ENCODE data around the gene RETSAT.

GRCh38 chr2:85399183-85399455 lies 44.8 kb upstream of the RETSAT start:
- TF ChIP-seq, protein P1, sequence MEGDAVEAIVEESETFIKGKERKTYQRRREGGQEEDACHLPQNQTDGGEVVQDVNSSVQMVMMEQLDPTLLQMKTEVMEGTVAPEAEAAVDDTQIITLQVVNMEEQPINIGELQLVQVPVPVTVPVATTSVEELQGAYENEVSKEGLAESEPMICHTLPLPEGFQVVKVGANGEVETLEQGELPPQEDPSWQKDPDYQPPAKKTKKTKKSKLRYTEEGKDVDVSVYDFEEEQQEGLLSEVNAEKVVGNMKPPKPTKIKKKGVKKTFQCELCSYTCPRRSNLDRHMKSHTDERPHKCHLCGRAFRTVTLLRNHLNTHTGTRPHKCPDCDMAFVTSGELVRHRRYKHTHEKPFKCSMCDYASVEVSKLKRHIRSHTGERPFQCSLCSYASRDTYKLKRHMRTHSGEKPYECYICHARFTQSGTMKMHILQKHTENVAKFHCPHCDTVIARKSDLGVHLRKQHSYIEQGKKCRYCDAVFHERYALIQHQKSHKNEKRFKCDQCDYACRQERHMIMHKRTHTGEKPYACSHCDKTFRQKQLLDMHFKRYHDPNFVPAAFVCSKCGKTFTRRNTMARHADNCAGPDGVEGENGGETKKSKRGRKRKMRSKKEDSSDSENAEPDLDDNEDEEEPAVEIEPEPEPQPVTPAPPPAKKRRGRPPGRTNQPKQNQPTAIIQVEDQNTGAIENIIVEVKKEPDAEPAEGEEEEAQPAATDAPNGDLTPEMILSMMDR (conservative IDR thresholded peaks at IDR 0.05): no peak
- no peak for TF ChIP-seq EZH2 (IDR thresholded peaks at IDR 0.05; ENCODE audit: low read depth)
